Neural cell (in vitro differentiated cells): ENCODE results near the gene CRNKL1. TPM values are rescaled to one million over a fixed set of nuclear protein-coding genes. Genes with fewer than 3 reads are reported as not detected.

Source experiments
- H2AFZ ChIP-seq: fragments of 200-600, 300-800 bp; sonication (generic), shearing (Covaris generic); 2 replicates; pipeline ENCODE4 v1.6.0; 2014; ENCODE audit warnings: low read depth, mild to moderate bottlenecking, antibody characterized with exemption, low read length, moderate library complexity
- H3F3A ChIP-seq: fragments of 200-600 bp; shearing (Covaris generic); 2 replicates; pipeline ENCODE4 v1.6.1; 2016; ENCODE audit warnings: mild to moderate bottlenecking, moderate library complexity, mixed read lengths, antibody characterized with exemption, low read length; ENCODE audit not compliant: insufficient read depth, poor library complexity, severe bottlenecking
- H3K27ac ChIP-seq: fragments of 200-600, 300-800 bp; sonication (generic), shearing (Covaris generic); 2 replicates; pipeline ENCODE4 v1.5.1; 2014; ENCODE audit warnings: mild to moderate bottlenecking, low read length, moderate library complexity
- H3K27me3 ChIP-seq: fragments of 300-800, 200-600 bp; sonication (generic), shearing (Covaris generic); 2 replicates; pipeline ENCODE4 v1.6.0; 2014; ENCODE audit warnings: mild to moderate bottlenecking, low read depth, low read length, moderate library complexity; ENCODE audit not compliant: insufficient read depth
- H3K36me3 ChIP-seq: fragments of 300-800, 200-600 bp; sonication (generic), shearing (Covaris generic); 2 replicates; pipeline ENCODE4 v1.5.1; 2014; ENCODE audit warnings: mild to moderate bottlenecking, antibody characterized with exemption, low read length, moderate library complexity; ENCODE audit not compliant: insufficient read depth
- H3K4me2 ChIP-seq: fragments of 300-800, 200-600 bp; sonication (generic), shearing (Covaris generic); 2 replicates; pipeline ENCODE4 v1.6.0; 2014; ENCODE audit warnings: mild to moderate bottlenecking, low read length
- H3K4me3 ChIP-seq: fragments of 300-800, 200-600 bp; sonication (generic), shearing (Covaris generic); 2 replicates; pipeline ENCODE4 v1.5.1; 2014; ENCODE audit warnings: mild to moderate bottlenecking, low read length, moderate library complexity
- H3K79me2 ChIP-seq: fragments of 200-600 bp; shearing (Covaris generic); replicated peaks from 2 replicates; pipeline ENCODE4 v1.6.0; 2014; ENCODE audit warnings: mild to moderate bottlenecking, low read length, moderate library complexity; ENCODE audit not compliant: insufficient read depth
- H3K9ac ChIP-seq: fragments of 300-800, 200-600 bp; sonication (generic), shearing (Covaris generic); 2 replicates; pipeline ENCODE4 v1.6.1; 2016; ENCODE audit warnings: mild to moderate bottlenecking, low read length, mixed read lengths
- H3K9me2 ChIP-seq: fragments of 200-600 bp; shearing (Covaris generic); 2 replicates; pipeline ENCODE4 v1.6.1; 2016; ENCODE audit warnings: mild to moderate bottlenecking, low read length, mixed read lengths; ENCODE audit not compliant: insufficient read depth
- H3K9me3 ChIP-seq: fragments of 200-600, 300-800 bp; sonication (generic), shearing (Covaris generic); 2 replicates; pipeline ENCODE4 v1.6.1; 2016; ENCODE audit warnings: mild to moderate bottlenecking, mixed run types, low read length, moderate library complexity, mixed read lengths
- H4K20me1 ChIP-seq: fragments of 200-600 bp; shearing (Covaris generic); 2 replicates; pipeline ENCODE4 v1.6.1; 2016; ENCODE audit warnings: mild to moderate bottlenecking, mixed run types; ENCODE audit not compliant: insufficient read depth
- CTCF ChIP-seq: fragments of 450-650 bp; IDR thresholded peaks from 2 replicates; pipeline ENCODE4 v1.5.1; 2014; ENCODE audit warnings: antibody characterized with exemption, mild to moderate bottlenecking, moderate library complexity; ENCODE audit not compliant: poor library complexity, severe bottlenecking
- EP300 ChIP-seq: fragments of 450-650 bp; conservative IDR thresholded peaks from 2 replicates; pipeline ENCODE4 v1.6.1; 2014; ENCODE audit warnings: antibody characterized with exemption, mild to moderate bottlenecking, moderate library complexity; ENCODE audit not compliant: poor library complexity, severe bottlenecking
- EZH2 ChIP-seq: fragments of 200-600, 300-800 bp; shearing (Covaris generic), sonication (generic); IDR thresholded peaks from 2 replicates; pipeline ENCODE4 v1.6.1; 2014; ENCODE audit warnings: antibody characterized with exemption, low read length, borderline replicate concordance, mild to moderate bottlenecking; ENCODE audit not compliant: insufficient read depth, poor library complexity, severe bottlenecking
- MXI1 ChIP-seq: fragments of 450-650 bp; conservative IDR thresholded peaks from 2 replicates; pipeline ENCODE4 v1.6.1; 2014; ENCODE audit warnings: antibody characterized with exemption, mild to moderate bottlenecking; ENCODE audit not compliant: poor library complexity, severe bottlenecking
- POLR2AphosphoS5 ChIP-seq: IDR thresholded peaks from 2 replicates; pipeline ENCODE4 v1.6.1; 2012
- RAD21 ChIP-seq: fragments of 450-650 bp; conservative IDR thresholded peaks from 2 replicates; pipeline ENCODE4 v1.6.1; 2014; ENCODE audit warnings: antibody characterized with exemption, mild to moderate bottlenecking, moderate library complexity
- REST ChIP-seq: IDR thresholded peaks from 2 replicates; pipeline ENCODE4 v1.6.1; 2012; ENCODE audit warnings: borderline replicate concordance
- SMC3 ChIP-seq: fragments of 450-650 bp; conservative IDR thresholded peaks from 2 replicates; pipeline ENCODE4 v1.6.1; 2014; ENCODE audit warnings: antibody characterized with exemption, mild to moderate bottlenecking, moderate library complexity; ENCODE audit not compliant: poor library complexity
- TAF1 ChIP-seq: IDR thresholded peaks from 2 replicates; pipeline ENCODE4 v1.6.1; 2012; ENCODE audit warnings: low read depth
- polyA plus RNA-seq: library from polyadenylated mRNA; depleted of rRNA; stranded (reverse); fragments of >200 nt; gene quantifications from 2 replicates; pipeline ENCODE4 v1.2.3, GENCODE V29; 2014

Gene CRNKL1
- polyA plus RNA-seq, 1 donor from 2014 or later: 27.0 TPM

- no peak overlapping the region for H3K27ac ChIP-seq
These were observed 37.6 kb downstream of the CRNKL1 start for GRCh38 chr20:20014659-20015058.

GRCh38 chr20:20012541-20012940, 39.7 kb downstream of the CRNKL1 start:
- H3K9me3 ChIP-seq: no peaks in the 10 kb centered on the region
- H3K4me3 ChIP-seq: no peak overlapping the region
- H3K9me2 ChIP-seq: no peaks in the 10 kb centered on the region
- no peaks in the 10 kb centered on the region for H3F3A ChIP-seq
- peaks cover 4% of the 10 kb centered on the region for H3K79me2 ChIP-seq
- H3K4me2 ChIP-seq: no peak overlapping the region
- no peak overlapping the region for H2AFZ ChIP-seq
- H3K9ac ChIP-seq: no peak overlapping the region
- no peaks in the 10 kb centered on the region for H3K27me3 ChIP-seq
- no peaks in the 10 kb centered on the region for H4K20me1 ChIP-seq
- no peak overlapping the region for H3K27ac ChIP-seq
- H3K36me3 ChIP-seq: no peaks in the 10 kb centered on the region
- TF ChIP-seq TAF1: no peak
- no peak for TF ChIP-seq EP300
- no peak for TF ChIP-seq CTCF
- TF ChIP-seq SMC3: no peak
- no peak for TF ChIP-seq POLR2AphosphoS5
- no peak for TF ChIP-seq EZH2
- no peak for TF ChIP-seq REST

More at GRCh38 chr20:20014659-20015058, 37.6 kb downstream of the CRNKL1 start:
- no peak overlapping the region for H3K9ac ChIP-seq
- H3K4me2 ChIP-seq: no peak overlapping the region
- H2AFZ ChIP-seq: no peak overlapping the region
- no peaks in the 10 kb centered on the region for H3K9me3 ChIP-seq
- no peaks in the 10 kb centered on the region for H3F3A ChIP-seq
- TF ChIP-seq RAD21: no peak
- no peak for TF ChIP-seq POLR2AphosphoS5
- no peak for TF ChIP-seq MXI1
- no peak for TF ChIP-seq EP300
- TF ChIP-seq REST: no peak
- no peak for TF ChIP-seq SMC3
- TF ChIP-seq TAF1: no peak
- no peak for TF ChIP-seq EZH2
- TF ChIP-seq CTCF: no peak
- H4K20me1 ChIP-seq: no peaks in the 10 kb centered on the region
- H3K79me2 ChIP-seq: peaks cover 25% of the 10 kb centered on the region
- no peaks in the 10 kb centered on the region for H3K36me3 ChIP-seq
- H3K27me3 ChIP-seq: no peaks in the 10 kb centered on the region
- H3K9me2 ChIP-seq: no peaks in the 10 kb centered on the region
- no peak overlapping the region for H3K4me3 ChIP-seq
